ENCODE results near the gene GRB10.

DNA sequence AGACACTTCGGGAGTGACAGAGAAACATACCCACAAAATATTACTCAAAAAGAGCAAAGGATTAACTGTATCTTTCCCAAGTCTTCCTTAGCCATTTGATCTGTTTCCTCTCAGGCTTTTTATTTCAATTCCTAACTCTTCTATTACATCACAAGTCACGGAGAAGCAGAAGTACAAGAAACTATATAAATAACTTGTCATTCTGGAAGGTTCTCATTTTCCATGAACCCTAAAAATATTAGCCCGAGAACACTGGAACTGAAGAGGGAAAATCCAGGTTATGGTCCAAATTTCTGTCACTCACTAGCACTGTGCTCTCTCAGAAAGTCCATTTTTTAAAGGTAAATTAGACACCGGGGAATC, 98.0 kb downstream of the GRB10 start:
- TF ChIP-seq POLR2A (IDR thresholded peaks at IDR 0.05; ENCODE audit: low read length) (no peak), GATA1 (IDR thresholded peaks at IDR 0.05; ENCODE audit: low read depth, low read length) (no peak)

Measured in erythroblast (primary cell).